OCI-LY3 (cell line): ENCODE measurements around the gene PPFIA2.

Experiments used
- H2AFZ ChIP-seq: fragments of 200-600, 300-600 bp; shearing (Covaris generic); 2 replicates; pipeline ENCODE4 v1.6.0; 2014; ENCODE audit warnings: antibody characterized with exemption, low read depth, low read length
- H3K27ac ChIP-seq: fragments of 200-600, 300-600 bp; sonication (generic); 2 replicates; pipeline ENCODE4 v1.5.1; 2014; ENCODE audit warnings: mild to moderate bottlenecking, low read length, moderate library complexity, mixed read lengths
- H3K27me3 ChIP-seq: fragments of 200-600, 300-600 bp; sonication (generic); 2 replicates; pipeline ENCODE4 v1.6.1; 2014; ENCODE audit warnings: low read depth, low read length, mixed read lengths
- H3K36me3 ChIP-seq: fragments of 200-600, 300-600 bp; sonication (generic); replicated peaks from 2 replicates; pipeline ENCODE3; 2014; ENCODE audit warnings: low read depth, low read length, mixed read lengths
- H3K4me1 ChIP-seq: fragments of 300-600, 200-600 bp; sonication (generic); 2 replicates; pipeline ENCODE4 v1.6.1; 2014; ENCODE audit warnings: low read length, mixed read lengths
- H3K4me2 ChIP-seq: fragments of 200-600, 300-600 bp; sonication (generic); 2 replicates; pipeline ENCODE4 v1.6.1; 2014; ENCODE audit warnings: low read length, mixed read lengths
- H3K4me3 ChIP-seq: fragments of 300-600, 200-600 bp; sonication (generic); 2 replicates; pipeline ENCODE4 v1.5.1; 2014; ENCODE audit warnings: antibody characterized with exemption, mild to moderate bottlenecking, low read length, moderate library complexity
- H3K79me2 ChIP-seq: fragments of 300-600, 200-600 bp; shearing (Covaris generic); 2 replicates; pipeline ENCODE4 v1.6.1; 2014; ENCODE audit warnings: mild to moderate bottlenecking, low read length, mixed read lengths
- H3K9ac ChIP-seq: fragments of 300-600, 200-600 bp; shearing (Covaris generic); 2 replicates; pipeline ENCODE4 v1.6.0; 2014; ENCODE audit warnings: mild to moderate bottlenecking, low read length, moderate library complexity
- H3K9me3 ChIP-seq: fragments of 200-600, 300-600 bp; shearing (Covaris generic); 2 replicates; pipeline ENCODE4 v1.6.1; 2014; ENCODE audit warnings: low read length, mixed read lengths; ENCODE audit not compliant: insufficient read depth
- H4K20me1 ChIP-seq: fragments of 200-600, 300-600 bp; sonication (generic); 2 replicates; pipeline ENCODE4 v1.6.1; 2016; ENCODE audit warnings: low read length, mixed read lengths; ENCODE audit not compliant: insufficient read depth
- CTCF ChIP-seq: fragments of 200-600, 300-600 bp; sonication (generic); IDR thresholded peaks from 2 replicates; pipeline ENCODE4 v1.5.1; 2014; ENCODE audit warnings: antibody characterized with exemption, low read length, low read depth
- EZH2phosphoT487 ChIP-seq: fragments of 200-600 bp; shearing (Covaris generic); IDR thresholded peaks from 2 replicates; pipeline ENCODE4 v1.6.1; 2018; ENCODE audit warnings: antibody characterized with exemption, mixed run types, low read depth

The PPFIA2 gene

DNA sequence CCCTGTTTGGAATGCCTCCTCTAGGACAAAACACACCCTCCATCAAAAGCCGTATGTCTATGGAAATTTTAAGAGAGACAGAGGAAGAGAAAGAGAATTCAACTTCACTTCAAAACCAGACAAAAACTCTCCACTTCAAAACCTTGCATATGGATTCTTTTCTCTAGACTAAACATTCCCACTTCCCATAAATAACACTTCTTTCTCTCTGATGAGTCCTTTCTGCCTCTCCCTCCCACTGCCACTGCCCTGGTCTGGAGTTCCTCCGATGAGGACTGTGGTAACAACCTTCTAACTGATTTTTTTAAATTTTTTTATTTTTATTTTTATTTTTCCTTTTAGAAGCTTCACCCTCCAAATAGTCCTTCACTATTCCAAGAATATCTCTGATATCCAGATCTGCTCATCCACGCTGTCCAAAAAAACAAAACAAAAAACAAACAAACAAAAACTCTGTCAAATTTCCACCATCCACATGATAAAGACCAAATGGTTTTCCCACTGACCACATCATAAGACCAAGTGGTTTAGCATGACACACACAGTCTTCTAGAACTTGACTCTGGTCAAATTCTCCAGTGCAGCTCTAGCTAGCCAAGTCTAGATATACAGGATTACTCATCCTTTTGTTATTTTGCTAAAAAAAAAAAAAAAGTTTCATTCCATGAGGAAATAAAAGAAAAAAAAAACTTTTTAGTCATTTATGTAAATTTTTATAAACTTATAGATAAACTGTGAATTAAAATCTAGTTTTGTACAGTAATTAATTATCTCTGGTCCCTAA is 256.0 kb downstream of the PPFIA2 start:
- no peak for TF ChIP-seq EZH2phosphoT487
- no peak for TF ChIP-seq CTCF
- Histone ChIP-seq H3K4me2 (no peak overlapping the region), H3K9ac (no peak overlapping the region), H3K27me3 (no peaks in the 10 kb centered on the region), H3K27ac (no peak overlapping the region), H3K4me1 (no peaks in the 10 kb centered on the region), H4K20me1 (no peaks in the 10 kb centered on the region), H3K79me2 (no peaks in the 10 kb centered on the region), H3K4me3 (no peak overlapping the region), H2AFZ (no peak overlapping the region), H3K9me3 (no peaks in the 10 kb centered on the region), H3K36me3 (no peaks in the 10 kb centered on the region)

- Histone ChIP-seq H2AFZ (no peak overlapping the region), H3K79me2 (no peaks in the 10 kb centered on the region), H3K27ac (no peak overlapping the region), H3K4me1 (no peaks in the 10 kb centered on the region), H3K4me3 (no peak overlapping the region), H3K9me3 (no peaks in the 10 kb centered on the region), H3K4me2 (no peak overlapping the region), H3K36me3 (no peaks in the 10 kb centered on the region), H3K27me3 (no peaks in the 10 kb centered on the region), H3K9ac (no peak overlapping the region), H4K20me1 (no peaks in the 10 kb centered on the region)
- TF ChIP-seq CTCF: no peak
- no peak for TF ChIP-seq EZH2phosphoT487
These were observed 258.4 kb downstream of the PPFIA2 start for GRCh38 chr12:81500788-81501187.

- Histone ChIP-seq H3K79me2 (no peaks in the 10 kb centered on the region), H3K27ac (no peak overlapping the region), H3K9ac (no peak overlapping the region), H3K4me1 (no peaks in the 10 kb centered on the region), H3K9me3 (no peaks in the 10 kb centered on the region), H3K36me3 (no peaks in the 10 kb centered on the region), H3K4me2 (no peak overlapping the region), H2AFZ (no peak overlapping the region), H4K20me1 (no peaks in the 10 kb centered on the region), H3K4me3 (no peak overlapping the region), H3K27me3 (no peaks in the 10 kb centered on the region)
- no peak for TF ChIP-seq CTCF
These were observed 259.3 kb downstream of the PPFIA2 start for GRCh38 chr12:81499809-81500208.

DNA sequence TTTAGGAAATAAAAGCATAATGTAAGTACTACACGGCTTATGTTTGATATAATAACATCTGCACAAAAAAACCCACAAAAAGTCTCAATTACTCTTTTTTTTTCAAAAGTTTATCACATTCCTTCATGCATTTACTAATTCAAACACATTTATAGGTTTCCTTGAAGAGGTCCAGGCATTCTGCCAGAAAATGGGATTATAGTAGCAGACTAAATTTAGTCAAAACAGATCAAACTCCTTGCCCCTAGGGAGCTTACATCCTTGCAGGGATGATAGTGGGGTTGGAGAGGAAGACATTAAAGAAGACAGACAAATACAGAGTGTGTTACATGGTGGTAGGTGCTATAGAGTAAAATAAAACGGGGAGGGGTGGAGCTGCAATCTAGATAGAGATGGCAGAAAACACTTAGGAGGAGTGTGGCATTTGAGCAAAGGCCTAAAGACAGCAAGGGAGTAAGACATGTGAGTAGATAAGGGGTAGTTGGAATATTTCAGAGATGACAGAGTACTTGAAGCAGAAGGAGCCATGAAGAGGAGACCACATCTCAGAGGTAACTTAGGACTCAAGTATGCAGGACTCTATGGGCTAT is 266.9 kb downstream of the PPFIA2 start:
- H4K20me1 ChIP-seq: no peaks in the 10 kb centered on the region
- TF ChIP-seq EZH2phosphoT487 (no peak), CTCF (no peak)
- H3K79me2 ChIP-seq: no peaks in the 10 kb centered on the region
- H3K4me1 ChIP-seq: no peaks in the 10 kb centered on the region
- H3K27me3 ChIP-seq: no peaks in the 10 kb centered on the region
- no peak overlapping the region for H3K4me2 ChIP-seq
- no peak overlapping the region for H2AFZ ChIP-seq
- no peaks in the 10 kb centered on the region for H3K9me3 ChIP-seq
- no peak overlapping the region for H3K4me3 ChIP-seq
- H3K36me3 ChIP-seq: no peaks in the 10 kb centered on the region
- no peak overlapping the region for H3K9ac ChIP-seq
- no peak overlapping the region for H3K27ac ChIP-seq
